H1 (cell line): ENCODE measurements around the gene CDKN2B-AS1. TPM values are rescaled to one million over a fixed set of nuclear protein-coding genes. Genes with fewer than 3 reads are reported as not detected.

ENCODE experiments used
- CTCF ChIA-PET: fragments of 300-600 bp; sonication (Branson Sonifier 250); formaldehyde crosslinking; loops from one replicate; lab custom pipeline; 2021; ENCODE audit not compliant: partially characterized antibody; lab: Charles Lee
- POLR2A ChIA-PET: fragments of 300-600 bp; sonication (Branson Sonifier 250); formaldehyde crosslinking; loops from one replicate; lab custom pipeline; 2021; ENCODE audit warnings: inconsistent platforms; ENCODE audit not compliant: partially characterized antibody; lab: Charles Lee
- DNase-seq, 2 experiments: peaks; one replicate each; pipeline versions ENCODE4 v3.0.0 to v3.0.0-alpha.2; 2010 to 2022; ENCODE audit warnings: low spot score in 2 of 2, low read depth in 1 of 2, mixed read lengths in 1 of 2
- FAIRE-seq: peaks from 2 replicates; lab custom pipeline; 2011; peaks lifted over from hg19 to GRCh38; lab: Jason Lieb, UNC
- H2AFZ ChIP-seq: 2 replicates; pipeline ENCODE4 v1.8.1; 2012; ENCODE audit warnings: low read length, inconsistent platforms
- H2AK5ac ChIP-seq: 2 replicates; pipeline ENCODE4 v1.6.1; 2013; ENCODE audit warnings: low read depth, low read length
- H2BK120ac ChIP-seq: replicated peaks from 2 replicates; pipeline ENCODE3; 2013; ENCODE audit warnings: low read depth, low read length, inconsistent platforms
- H2BK12ac ChIP-seq: 2 replicates; pipeline ENCODE4 v1.6.1; 2013; ENCODE audit warnings: low read depth, low read length
- H2BK15ac ChIP-seq: 2 replicates; pipeline ENCODE4 v1.6.1; 2013; ENCODE audit warnings: low read length
- H2BK20ac ChIP-seq: 2 replicates; pipeline ENCODE4 v1.6.1; 2013; ENCODE audit warnings: low read length
- H2BK5ac ChIP-seq: 2 replicates; pipeline ENCODE4 v1.6.1; 2013; ENCODE audit warnings: low read depth, low read length
- H3K14ac ChIP-seq: 2 replicates; pipeline ENCODE4 v1.6.1; 2013; ENCODE audit warnings: inconsistent platforms; ENCODE audit not compliant: insufficient read length
- H3K18ac ChIP-seq: 2 replicates; pipeline ENCODE4 v1.6.1; 2013; ENCODE audit warnings: low read length; ENCODE audit errors: extremely low read depth
- H3K23ac ChIP-seq: 2 replicates; pipeline ENCODE4 v1.6.1; 2013; ENCODE audit warnings: inconsistent platforms; ENCODE audit not compliant: insufficient read length
- H3K23me2 ChIP-seq: 2 replicates; pipeline ENCODE4 v1.6.1; 2013; ENCODE audit warnings: low read depth, low read length
- H3K27ac ChIP-seq: 2 replicates; pipeline ENCODE4 v1.6.1; 2011; ENCODE audit warnings: low read depth, low read length, inconsistent platforms
- H3K27me3 ChIP-seq, 4 experiments: replicated peaks in 1 of 4; 1 replicate in 1 of 4; 2 replicates in 3 of 4; pipeline versions ENCODE4 v1.6.1 to v1.8.1; 2011 to 2013; ENCODE audit warnings: low read length in 3 of 4, mild to moderate bottlenecking in 3 of 4, inconsistent platforms in 2 of 4, mixed read lengths in 2 of 4, moderate library complexity in 1 of 4; ENCODE audit not compliant: control insufficient read depth in 3 of 4, insufficient read depth in 3 of 4; ENCODE audit errors: extremely low read depth in 1 of 4
- H3K36me3 ChIP-seq, 4 experiments: 2 replicates each; pipeline versions ENCODE4 v1.6.1 to v1.8.1; 2011 to 2013; ENCODE audit warnings: mild to moderate bottlenecking in 4 of 4, low read length in 3 of 4, moderate library complexity in 2 of 4, control low read depth in 1 of 4, inconsistent platforms in 1 of 4; ENCODE audit not compliant: insufficient read depth in 4 of 4, control insufficient read depth in 2 of 4
- H3K4ac ChIP-seq: replicated peaks from 2 replicates; pipeline ENCODE3; 2013; ENCODE audit warnings: low read length, low read depth, mixed read lengths, inconsistent platforms; ENCODE audit not compliant: insufficient read length
- H3K4me1 ChIP-seq, 4 experiments: replicated peaks in 1 of 4; 1 replicate in 1 of 4; 2 replicates in 3 of 4; pipeline versions ENCODE4 v1.6.1 to v1.8.1; 2011 to 2013; ENCODE audit warnings: low read length in 3 of 4, inconsistent platforms in 2 of 4, mixed read lengths in 1 of 4; ENCODE audit not compliant: insufficient read depth in 4 of 4, control insufficient read depth in 3 of 4
- H3K4me2 ChIP-seq, 2 experiments: 2 replicates each; pipeline versions ENCODE4 v1.6.1 to v1.8.1; 2011 to 2013; ENCODE audit warnings: low read depth in 2 of 2, low read length in 2 of 2, control low read depth in 1 of 2, inconsistent platforms in 1 of 2, mild to moderate bottlenecking in 1 of 2; ENCODE audit not compliant: insufficient read depth in 1 of 2
- H3K4me3 ChIP-seq, 4 experiments: fragments of 200-600, 300-600 bp in 1 of 4; sonication (generic), shearing (Covaris generic), sonication (Bioruptor Twin) in 1 of 4; 2 replicates each; pipeline versions ENCODE4 v1.5.1 to v1.8.1; 2011 to 2016; ENCODE audit warnings: low read length in 4 of 4, low read depth in 3 of 4, control low read depth in 2 of 4, inconsistent platforms in 2 of 4, mild to moderate bottlenecking in 2 of 4, mixed read lengths in 1 of 4, moderate library complexity in 1 of 4; ENCODE audit not compliant: insufficient read depth in 2 of 4; ENCODE audit errors: extremely low read depth in 1 of 4
- H3K56ac ChIP-seq: replicated peaks from 2 replicates; pipeline ENCODE3; 2013; ENCODE audit warnings: low read depth, mild to moderate bottlenecking, mixed read lengths, low read length, inconsistent platforms; ENCODE audit not compliant: insufficient read length
- H3K79me1 ChIP-seq: 2 replicates; pipeline ENCODE4 v1.6.1; 2013; ENCODE audit warnings: low read depth, low read length, control low read depth
- H3K79me2 ChIP-seq, 2 experiments: 2 replicates each; pipeline versions ENCODE4 v1.6.1 to v1.8.1; 2012 to 2013; ENCODE audit warnings: low read length in 2 of 2, mild to moderate bottlenecking in 2 of 2, inconsistent platforms in 1 of 2; ENCODE audit not compliant: insufficient read depth in 2 of 2, control insufficient read depth in 1 of 2
- H3K9ac ChIP-seq, 4 experiments: replicated peaks in 1 of 4; 1 replicate in 1 of 4; 2 replicates in 3 of 4; pipeline versions ENCODE4 v1.6.1 to v1.8.1; 2011 to 2013; ENCODE audit warnings: low read depth in 3 of 4, low read length in 3 of 4, control low read depth in 2 of 4, mild to moderate bottlenecking in 2 of 4, moderate library complexity in 2 of 4, inconsistent platforms in 1 of 4; ENCODE audit errors: extremely low read depth in 1 of 4
- H3K9me3 ChIP-seq, 2 experiments: 2 replicates each; pipeline versions ENCODE4 v1.6.1 to v1.8.1; 2012 to 2013; ENCODE audit warnings: mild to moderate bottlenecking in 2 of 2, moderate library complexity in 2 of 2, control low read depth in 1 of 2, inconsistent platforms in 1 of 2, low read depth in 1 of 2, low read length in 1 of 2, mixed read lengths in 1 of 2; ENCODE audit not compliant: insufficient read depth in 2 of 2
- H4K20me1 ChIP-seq, 2 experiments: replicated peaks in 1 of 2; 2 replicates each; pipeline versions ENCODE3 to v1.8.1; 2011 to 2013; ENCODE audit warnings: inconsistent platforms in 2 of 2, low read length in 2 of 2, mild to moderate bottlenecking in 1 of 2; ENCODE audit not compliant: insufficient read depth in 2 of 2, control insufficient read depth in 1 of 2
- H4K5ac ChIP-seq: 2 replicates; pipeline ENCODE4 v1.6.1; 2013; ENCODE audit warnings: low read length, low read depth, mixed read lengths, inconsistent platforms; ENCODE audit not compliant: insufficient read length
- H4K8ac ChIP-seq: 2 replicates; pipeline ENCODE4 v1.8.0; 2013; ENCODE audit warnings: mild to moderate bottlenecking, moderate library complexity, low read length, inconsistent platforms; ENCODE audit not compliant: insufficient read depth; ENCODE audit errors: extremely low read depth
- H4K91ac ChIP-seq: replicated peaks from 2 replicates; pipeline ENCODE3; 2013; ENCODE audit warnings: low read length, mixed read lengths, inconsistent platforms; ENCODE audit not compliant: insufficient read length
- EGR1 ChIP-seq: IDR thresholded peaks from 2 replicates; pipeline ENCODE4 v1.6.1; 2011; ENCODE audit warnings: low read depth, low read length, borderline replicate concordance
- WGBS, 2 experiments: shearing (Covaris generic) in 1 of 2; methylation state at CpG; one replicate each; pipeline versions ENCODE4 v1.1.6 to v1.1.7; 2013 to 2015; ENCODE audit warnings: low lambda C conversion rate in 2 of 2, mixed read lengths in 2 of 2, inconsistent platforms in 1 of 2, low coverage in 1 of 2, missing lambda C conversion rate in 1 of 2; ENCODE audit not compliant: insufficient replicate concordance in 2 of 2, insufficient coverage in 1 of 2, insufficient read length in 1 of 2; ENCODE audit errors: extremely low coverage in 1 of 2, missing lambda C conversion rate in 1 of 2; 5-methylcytosine and 5-hydroxymethylcytosine counted together
- polyA plus RNA-seq, 7 experiments: library from polyadenylated mRNA; depleted of rRNA in 3 of 7; stranded (reverse) in 5 of 7; unstranded in 2 of 7; fragments of >200 nt in 5 of 7; fragments of 200-250 nt in 2 of 7; gene quantifications; 1 replicate in 5 of 7; 2 replicates in 1 of 7; 4 replicates in 1 of 7; pipeline versions ENCODE4 v1.2.1 to v1.2.3, GENCODE V29; 2011 to 2013; ENCODE audit warnings: missing spikeins in 2 of 7, mixed read lengths in 2 of 7
- total RNA-seq: library from RNA; stranded (reverse); fragmentation: NEBNext Ultra II Directional; extraction: Animal tissue kit (Norgen Biotek cat#: 25700); gene quantifications from 2 replicates; pipeline ENCODE4 v1.2.1, GENCODE V29; 2021

The CDKN2B-AS1 gene
- total and polyA plus RNA-seq, 2 of the 8 experiments (the other 6 are each of a cell fraction or from before 2014, with no cell fraction given) = not detected

DNA sequence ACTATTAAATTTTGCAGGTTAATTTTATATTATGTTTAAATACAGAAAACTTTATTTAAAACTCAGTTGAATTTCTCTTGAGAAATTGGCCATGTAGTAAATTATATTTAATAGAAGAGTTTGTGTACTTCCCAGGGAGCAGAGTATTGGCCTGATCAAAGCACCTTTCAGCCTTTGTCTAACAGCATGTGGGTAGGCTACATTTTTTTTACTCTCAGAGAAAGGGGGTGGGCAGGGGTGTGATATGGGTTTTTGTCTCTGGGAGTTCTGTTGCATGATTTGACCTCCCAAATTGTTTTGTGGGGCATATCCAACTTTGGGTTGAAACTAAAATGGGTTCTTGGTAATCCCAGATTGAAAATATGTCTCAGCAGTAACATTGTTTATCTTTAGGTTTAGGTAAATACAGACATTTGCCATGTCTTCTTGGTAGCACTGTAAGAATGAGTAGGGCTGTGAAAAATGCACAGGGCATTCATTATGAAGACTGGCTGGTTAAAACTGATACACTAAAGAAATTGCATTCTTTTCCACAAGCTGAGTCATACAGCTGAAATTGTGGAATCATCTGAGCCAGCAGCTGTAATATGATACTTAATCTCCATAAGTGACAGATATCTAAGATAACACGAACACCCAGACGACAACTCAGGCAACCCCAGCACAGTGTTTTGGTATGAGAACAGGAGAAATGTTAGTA lies 89.9 kb downstream of the CDKN2B-AS1 start:
- no peak overlapping the region for H2BK120ac ChIP-seq
- no peak overlapping the region for H3K18ac ChIP-seq
- H3K27me3 ChIP-seq = no peaks in the 10 kb centered on the region
- CTCF ChIA-PET = interaction anchor here (0.9 to 1.2 kb wide), 2 partner anchors 16 to 17 kb away, joined by 3 read pairs; no protein-coding TSS in a partner anchor
- no peak overlapping the region for H3K4me2 ChIP-seq
- no peak overlapping the region for H2AFZ ChIP-seq
- no peaks in the 10 kb centered on the region for H3K23me2 ChIP-seq
- no peaks in the 10 kb centered on the region for H4K20me1 ChIP-seq
- no peak overlapping the region for H2BK20ac ChIP-seq
- H3K27ac ChIP-seq = no peak overlapping the region
- H4K5ac ChIP-seq = no peak overlapping the region
- H3K9me3 ChIP-seq = no peaks in the 10 kb centered on the region
- H3K4me3 ChIP-seq = no peak overlapping the region
- H4K91ac ChIP-seq = no peak overlapping the region
- FAIRE-seq (no peak), DNase-seq (no peak)
- H3K4ac ChIP-seq = no peak overlapping the region
- no peak overlapping the region for H2AK5ac ChIP-seq
- no peak overlapping the region for H3K9ac ChIP-seq
- no peak for TF ChIP-seq EGR1
- peaks cover 0 to 6% (median 0%) of the 10 kb centered on the region in 4 experiments; a peak in 2 of 7 replicates for H3K4me1 ChIP-seq
- H3K79me1 ChIP-seq = no peaks in the 10 kb centered on the region
- no peak overlapping the region for H2BK5ac ChIP-seq
- no peak overlapping the region for H3K14ac ChIP-seq
- POLR2A ChIA-PET = interaction anchor here (1.0 to 1.2 kb wide), 2 partner anchors 11 to 33 kb away, joined by 3 read pairs; no protein-coding TSS in a partner anchor
- H2BK15ac ChIP-seq = no peak overlapping the region
- no peaks in the 10 kb centered on the region for H3K36me3 ChIP-seq
- H4K8ac ChIP-seq = no peak overlapping the region
- 76% methylated on average over 2 of the region's 2 CpGs; no CpG with 5 or more reads in 1 of the 2 experiments for WGBS, 2 experiments
- no peaks in the 10 kb centered on the region for H3K79me2 ChIP-seq
- H3K23ac ChIP-seq = no peak overlapping the region
- H3K56ac ChIP-seq = no peak overlapping the region
- H2BK12ac ChIP-seq = no peak overlapping the region
